ENCODE measurements around the gene MORF4L1.

DNA sequence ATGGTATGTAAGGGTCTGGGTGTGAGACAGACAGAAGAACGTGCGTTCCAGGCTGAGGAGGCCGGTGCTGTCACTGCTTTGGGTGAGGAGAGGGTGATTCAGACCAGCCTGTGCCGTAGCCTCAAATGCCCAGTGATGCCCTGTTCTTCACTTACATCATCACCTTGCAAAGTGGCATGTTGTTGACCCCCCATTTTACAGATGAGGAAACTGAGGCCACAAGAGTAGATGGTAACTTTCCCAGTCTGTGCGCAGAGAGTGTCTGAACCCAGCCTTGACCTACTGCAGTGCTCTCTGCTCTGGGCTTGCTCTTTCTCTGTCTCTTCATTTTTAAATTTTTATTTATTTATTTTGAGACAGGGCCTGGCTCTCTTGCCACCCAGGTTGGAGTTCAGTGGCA is 73.8 kb downstream of the MORF4L1 start:
- TF ChIP-seq, protein P1, sequence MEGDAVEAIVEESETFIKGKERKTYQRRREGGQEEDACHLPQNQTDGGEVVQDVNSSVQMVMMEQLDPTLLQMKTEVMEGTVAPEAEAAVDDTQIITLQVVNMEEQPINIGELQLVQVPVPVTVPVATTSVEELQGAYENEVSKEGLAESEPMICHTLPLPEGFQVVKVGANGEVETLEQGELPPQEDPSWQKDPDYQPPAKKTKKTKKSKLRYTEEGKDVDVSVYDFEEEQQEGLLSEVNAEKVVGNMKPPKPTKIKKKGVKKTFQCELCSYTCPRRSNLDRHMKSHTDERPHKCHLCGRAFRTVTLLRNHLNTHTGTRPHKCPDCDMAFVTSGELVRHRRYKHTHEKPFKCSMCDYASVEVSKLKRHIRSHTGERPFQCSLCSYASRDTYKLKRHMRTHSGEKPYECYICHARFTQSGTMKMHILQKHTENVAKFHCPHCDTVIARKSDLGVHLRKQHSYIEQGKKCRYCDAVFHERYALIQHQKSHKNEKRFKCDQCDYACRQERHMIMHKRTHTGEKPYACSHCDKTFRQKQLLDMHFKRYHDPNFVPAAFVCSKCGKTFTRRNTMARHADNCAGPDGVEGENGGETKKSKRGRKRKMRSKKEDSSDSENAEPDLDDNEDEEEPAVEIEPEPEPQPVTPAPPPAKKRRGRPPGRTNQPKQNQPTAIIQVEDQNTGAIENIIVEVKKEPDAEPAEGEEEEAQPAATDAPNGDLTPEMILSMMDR (IDR thresholded peaks at IDR 0.05), result no peak
- TF ChIP-seq POLR2AphosphoS5 (IDR thresholded peaks at IDR 0.05), result no peak
- no peak for TF ChIP-seq POLR2A (IDR thresholded peaks at IDR 0.05)

All from stomach (tissue), 4 donors.